ENCODE data around the gene KHDC4. TPM values are rescaled to one million over a fixed set of nuclear protein-coding genes. Genes with fewer than 3 reads are reported as not detected.

Gene KHDC4
- total and polyA plus RNA-seq, 2 donors (not counting 3 experiments of a cell fraction or from before 2014, with no cell fraction given): 47.9 to 54.1 TPM

GRCh38 chr1:155933591-155934096 lies 569 bp downstream of the KHDC4 start:
- Histone ChIP-seq H3K9me1 (replicated peaks; ENCODE audit: control insufficient read depth, extremely low read depth, insufficient read depth, low read length) (no peaks in the 10 kb centered on the region), H3K27me3 (ENCODE audit: control insufficient read depth in 2 of 2, insufficient read depth in 2 of 2, low read length in 2 of 2) (no peaks in the 10 kb centered on the region), H3K9ac (replicated peaks; ENCODE audit: extremely low read depth, insufficient read depth, low read length) (peak overlapping the region; percentile 84), H3K36me3 (ENCODE audit: control insufficient read depth in 2 of 2, extremely low read depth in 1 of 2, insufficient read depth in 2 of 2, low read length in 2 of 2) (peaks cover 7 to 15% of the 10 kb centered on the region in 2 experiments), H3K79me2 (ENCODE audit: control insufficient read depth, insufficient read depth, low read length) (peaks cover 51% of the 10 kb centered on the region), H3K4me1 (ENCODE audit: control insufficient read depth, extremely low read depth, insufficient read depth, low read length) (peaks cover 47% of the 10 kb centered on the region), H3K4me3 (replicated peaks in 1 of 3; ENCODE audit: insufficient read depth in 1 of 3, low read depth in 1 of 3, low read length in 3 of 3) (peak overlapping the region; percentile 38 to 97 (median 92)), H4K20me1 (replicated peaks; ENCODE audit: control insufficient read depth, extremely low read depth, insufficient read depth, low read length) (peaks cover 4% of the 10 kb centered on the region), H2AFZ (ENCODE audit: low read depth, low read length) (no peak overlapping the region), H3K27ac (ENCODE audit: insufficient read depth, low read depth, low read length) (peak overlapping the region; percentile 60), H3K4me2 (ENCODE audit: insufficient read depth, low read length) (peak overlapping the region; percentile 84), H3K9me3 (replicated peaks; ENCODE audit: control insufficient read depth, insufficient read depth, low read length) (no peaks in the 10 kb centered on the region)
- BruUV-seq (replicated peaks): TSS peak; percentile 25
- intact Hi-C loops (cut with micrococcal nuclease) (loop anchor here (1.0 kb wide), 4 partner anchors 37 to 121 kb away; partner anchors contain the start of genes LAMTOR2 and SYT11), dilution Hi-C loops (cut with MboI; ENCODE audit: extremely low pct_ligation_motif_present, low sequenced_read_pairs) (no loop called here)
- ChIA-PET CTCF (interaction anchor here (1.4 to 6.7 kb wide), 5 partner anchors 12 to 133 kb away, joined by 4 to 57 read pairs (median 7); partner anchors contain the start of gene ARHGEF2), POLR2A (interaction anchor here (1.3 kb wide), 1 partner anchor 55 kb away, joined by 3 read pairs; no protein-coding TSS in a partner anchor)
- FAIRE-seq (no peak), DNase-seq (ENCODE audit: low read depth, low spot score) (peak; percentile 21)
- TF ChIP-seq GATA2 (IDR thresholded peaks at IDR 0.05; ENCODE audit: insufficient read depth, insufficient read length, low read depth, low read length) (no peak), EZH2 (IDR thresholded peaks at IDR 0.05; ENCODE audit: borderline replicate concordance, low read depth, low read length, severe bottlenecking) (no peak), JUN (IDR thresholded peaks at IDR 0.05; ENCODE audit: borderline replicate concordance, insufficient read depth, insufficient read length, low read depth) (no peak), POLR2A (IDR thresholded peaks at IDR 0.05; ENCODE audit: low read depth, low read length) (no peak), MYC (IDR thresholded peaks at IDR 0.05; ENCODE audit: low read depth, low read length) (no peak), POLR2AphosphoS5 (IDR thresholded peaks at IDR 0.05; ENCODE audit: insufficient read depth, low read depth, low read length) (no peak), FOS (IDR thresholded peaks at IDR 0.05; ENCODE audit: borderline replicate concordance, insufficient read depth, low read length) (no peak)
- TF ChIP-seq, protein P1, sequence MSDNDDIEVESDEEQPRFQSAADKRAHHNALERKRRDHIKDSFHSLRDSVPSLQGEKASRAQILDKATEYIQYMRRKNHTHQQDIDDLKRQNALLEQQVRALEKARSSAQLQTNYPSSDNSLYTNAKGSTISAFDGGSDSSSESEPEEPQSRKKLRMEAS (IDR thresholded peaks at IDR 0.05; ENCODE audit: insufficient read depth, insufficient read length): no peak
- TF ChIP-seq, protein P2, sequence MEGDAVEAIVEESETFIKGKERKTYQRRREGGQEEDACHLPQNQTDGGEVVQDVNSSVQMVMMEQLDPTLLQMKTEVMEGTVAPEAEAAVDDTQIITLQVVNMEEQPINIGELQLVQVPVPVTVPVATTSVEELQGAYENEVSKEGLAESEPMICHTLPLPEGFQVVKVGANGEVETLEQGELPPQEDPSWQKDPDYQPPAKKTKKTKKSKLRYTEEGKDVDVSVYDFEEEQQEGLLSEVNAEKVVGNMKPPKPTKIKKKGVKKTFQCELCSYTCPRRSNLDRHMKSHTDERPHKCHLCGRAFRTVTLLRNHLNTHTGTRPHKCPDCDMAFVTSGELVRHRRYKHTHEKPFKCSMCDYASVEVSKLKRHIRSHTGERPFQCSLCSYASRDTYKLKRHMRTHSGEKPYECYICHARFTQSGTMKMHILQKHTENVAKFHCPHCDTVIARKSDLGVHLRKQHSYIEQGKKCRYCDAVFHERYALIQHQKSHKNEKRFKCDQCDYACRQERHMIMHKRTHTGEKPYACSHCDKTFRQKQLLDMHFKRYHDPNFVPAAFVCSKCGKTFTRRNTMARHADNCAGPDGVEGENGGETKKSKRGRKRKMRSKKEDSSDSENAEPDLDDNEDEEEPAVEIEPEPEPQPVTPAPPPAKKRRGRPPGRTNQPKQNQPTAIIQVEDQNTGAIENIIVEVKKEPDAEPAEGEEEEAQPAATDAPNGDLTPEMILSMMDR (IDR thresholded peaks at IDR 0.05; ENCODE audit: extremely low read depth in 1 of 2, insufficient read depth in 1 of 2, low read depth in 1 of 2, low read length in 2 of 2): no peak

Measured in endothelial cell of umbilical vein (primary cell).